Uterus (tissue), 4 donors: ENCODE data around the gene TARS3. TPM values are rescaled to one million over a fixed set of nuclear protein-coding genes. Genes with fewer than 3 reads are reported as not detected.

Experiments used
- DNase-seq, 2 donors: peaks; one replicate each; pipeline ENCODE4 v3.0.0-alpha.2; 2019 to 2020
- H3K27ac ChIP-seq, 2 donors: fragments of 200-600 bp; sonication (generic); 1 replicate in 1 of 2; 2 replicates in 1 of 2; pipeline ENCODE4 v1.5.1; 2016 to 2018
- H3K27me3 ChIP-seq, 2 donors: fragments of 200-600 bp; sonication (generic); one replicate each; pipeline ENCODE4 v1.5.1; 2018 to 2019; ENCODE audit warnings: control low read depth in 1 of 2
- H3K36me3 ChIP-seq, 2 donors: fragments of 200-600 bp; sonication (generic); one replicate each; pipeline ENCODE4 v1.5.1; 2019; ENCODE audit warnings: control low read depth in 1 of 2
- H3K4me1 ChIP-seq, 2 donors: fragments of 200-600 bp; sonication (generic); one replicate each; pipeline ENCODE4 v1.5.1; 2018 to 2019; ENCODE audit warnings: control low read depth in 1 of 2
- H3K4me3 ChIP-seq, 2 donors: fragments of 200-600 bp; sonication (generic); 1 replicate in 1 of 2; 2 replicates in 1 of 2; pipeline ENCODE4 v1.5.1; 2018 to 2019; ENCODE audit warnings: mild to moderate bottlenecking in 1 of 2
- H3K9me3 ChIP-seq, 2 donors: fragments of 200-600 bp; sonication (generic); one replicate each; pipeline ENCODE4 v1.5.1; 2019; ENCODE audit warnings: control low read depth in 1 of 2
- POLR2A ChIP-seq, 2 donors: fragments of 450-650 bp; IDR thresholded peaks; one replicate each; pipeline ENCODE4 v1.6.1; 2016; ENCODE audit warnings: antibody characterized with exemption in 2 of 2, mild to moderate bottlenecking in 1 of 2, moderate library complexity in 1 of 2
- intact Hi-C: fragments of 100-400 bp; cut with DNase I; formaldehyde crosslinking; loops from one replicate; pipeline ENCODE4 v1.15.1; 2023; ENCODE audit warnings: low total_unique reads
- total RNA-seq, 4 donors: library from RNA; depleted of rRNA in 3 of 4; stranded (reverse); fragments of >200 nt in 3 of 4; gene quantifications; one replicate each; pipeline versions ENCODE4 v1.1.0 to v1.2.4, GENCODE V29; 2014 to 2023
- TF ChIP-seq, protein P1 (sequence below), 4 experiments: fragments of 200-600 bp in 2 of 4; fragments of 450-650 bp in 2 of 4; sonication (generic) in 2 of 4; IDR thresholded peaks; one replicate each; pipeline ENCODE4 v1.5.1; 2016 to 2019; ENCODE audit warnings: antibody characterized with exemption in 4 of 4, mild to moderate bottlenecking in 2 of 4, moderate library complexity in 1 of 4
- donor health status: DM: yes; HTN: yes; CAD: no.

TARS3 gene
- total RNA-seq, 4 donors from 2014 or later, result 3.3 to 24.8 (median 17.7) TPM

DNA sequence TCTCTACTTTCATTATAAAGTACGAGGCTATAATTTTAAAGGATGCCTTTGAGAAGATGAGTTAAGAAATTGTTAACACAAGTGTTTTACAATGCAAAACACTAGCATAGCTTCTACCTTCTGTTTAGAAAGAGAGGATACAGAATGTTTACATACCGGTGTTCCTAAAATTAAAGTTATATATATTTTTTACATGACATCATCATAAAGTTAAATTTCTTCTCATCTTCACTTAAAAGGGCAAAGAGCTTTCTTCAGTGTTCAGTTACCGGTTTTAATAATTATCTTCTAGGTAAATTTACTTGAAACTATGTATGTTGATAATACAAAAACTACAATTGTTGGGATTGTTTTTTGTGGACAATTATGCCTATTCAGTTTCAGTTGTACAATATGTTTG lies 39.4 kb downstream of the TARS3 start:
- H3K4me3 ChIP-seq, result no peak overlapping the region
- no peak overlapping the region for H3K27ac ChIP-seq
- no peaks in the 10 kb centered on the region for H3K27me3 ChIP-seq
- TF ChIP-seq POLR2A (IDR thresholded peaks at IDR 0.05), result no peak
- TF ChIP-seq, protein P1, sequence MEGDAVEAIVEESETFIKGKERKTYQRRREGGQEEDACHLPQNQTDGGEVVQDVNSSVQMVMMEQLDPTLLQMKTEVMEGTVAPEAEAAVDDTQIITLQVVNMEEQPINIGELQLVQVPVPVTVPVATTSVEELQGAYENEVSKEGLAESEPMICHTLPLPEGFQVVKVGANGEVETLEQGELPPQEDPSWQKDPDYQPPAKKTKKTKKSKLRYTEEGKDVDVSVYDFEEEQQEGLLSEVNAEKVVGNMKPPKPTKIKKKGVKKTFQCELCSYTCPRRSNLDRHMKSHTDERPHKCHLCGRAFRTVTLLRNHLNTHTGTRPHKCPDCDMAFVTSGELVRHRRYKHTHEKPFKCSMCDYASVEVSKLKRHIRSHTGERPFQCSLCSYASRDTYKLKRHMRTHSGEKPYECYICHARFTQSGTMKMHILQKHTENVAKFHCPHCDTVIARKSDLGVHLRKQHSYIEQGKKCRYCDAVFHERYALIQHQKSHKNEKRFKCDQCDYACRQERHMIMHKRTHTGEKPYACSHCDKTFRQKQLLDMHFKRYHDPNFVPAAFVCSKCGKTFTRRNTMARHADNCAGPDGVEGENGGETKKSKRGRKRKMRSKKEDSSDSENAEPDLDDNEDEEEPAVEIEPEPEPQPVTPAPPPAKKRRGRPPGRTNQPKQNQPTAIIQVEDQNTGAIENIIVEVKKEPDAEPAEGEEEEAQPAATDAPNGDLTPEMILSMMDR (IDR thresholded peaks at IDR 0.05), result no peak
- no peaks in the 10 kb centered on the region for H3K9me3 ChIP-seq
- no peaks in the 10 kb centered on the region for H3K4me1 ChIP-seq
- H3K36me3 ChIP-seq, result no peaks in the 10 kb centered on the region
- no peak for DNase-seq
- intact Hi-C loops, result no loop called here

DNA sequence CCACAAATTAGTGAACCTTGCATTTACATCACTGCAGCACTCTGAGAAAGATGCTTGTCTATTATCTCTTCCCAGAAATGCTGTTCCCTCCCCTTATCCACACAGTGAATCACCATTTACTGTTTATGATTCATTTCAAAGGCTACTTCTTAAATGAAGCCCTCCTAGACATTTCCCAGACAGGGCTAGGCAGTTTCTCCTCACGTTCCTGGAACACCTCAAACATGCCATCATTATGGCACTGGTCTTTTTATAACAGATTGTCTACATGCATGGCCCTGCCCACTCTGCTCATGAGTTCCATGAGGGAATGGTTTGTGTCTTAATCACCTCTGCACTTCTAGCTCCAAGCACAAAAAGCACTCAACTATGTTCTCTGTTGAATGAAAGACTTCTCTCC lies 39.9 kb downstream of the TARS3 start:
- no peak for TF ChIP-seq POLR2A (IDR thresholded peaks at IDR 0.05)
- TF ChIP-seq, protein P1 (IDR thresholded peaks at IDR 0.05), result no peak
- no peak for DNase-seq
- no peaks in the 10 kb centered on the region for H3K27me3 ChIP-seq
- intact Hi-C loops, result no loop called here
- H3K36me3 ChIP-seq, result no peaks in the 10 kb centered on the region
- no peak overlapping the region for H3K4me3 ChIP-seq
- no peaks in the 10 kb centered on the region for H3K4me1 ChIP-seq
- H3K27ac ChIP-seq, result no peak overlapping the region
- H3K9me3 ChIP-seq, result no peaks in the 10 kb centered on the region

DNA sequence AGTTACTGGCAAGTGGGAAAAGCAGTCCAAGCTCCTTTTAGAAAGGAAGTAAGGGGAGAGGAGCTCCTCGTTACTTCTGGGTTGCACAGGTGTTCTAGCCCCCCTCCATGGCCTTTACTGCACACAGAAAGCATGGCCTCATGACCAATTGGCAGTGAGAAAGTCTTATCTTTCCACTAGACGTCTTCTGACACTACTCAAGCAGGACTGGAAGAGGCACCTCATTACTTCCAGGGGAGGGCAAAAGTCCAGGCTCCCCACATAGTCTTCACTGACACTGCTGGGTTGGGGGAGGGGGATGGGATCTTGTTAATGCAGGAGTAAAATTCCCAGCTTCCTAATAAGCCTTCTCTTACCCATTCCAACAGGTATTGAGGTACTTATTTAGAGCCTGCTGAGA lies 44.5 kb downstream of the TARS3 start:
- no peaks in the 10 kb centered on the region for H3K27me3 ChIP-seq
- intact Hi-C loops, result no loop called here
- H3K36me3 ChIP-seq, result no peaks in the 10 kb centered on the region

DNA sequence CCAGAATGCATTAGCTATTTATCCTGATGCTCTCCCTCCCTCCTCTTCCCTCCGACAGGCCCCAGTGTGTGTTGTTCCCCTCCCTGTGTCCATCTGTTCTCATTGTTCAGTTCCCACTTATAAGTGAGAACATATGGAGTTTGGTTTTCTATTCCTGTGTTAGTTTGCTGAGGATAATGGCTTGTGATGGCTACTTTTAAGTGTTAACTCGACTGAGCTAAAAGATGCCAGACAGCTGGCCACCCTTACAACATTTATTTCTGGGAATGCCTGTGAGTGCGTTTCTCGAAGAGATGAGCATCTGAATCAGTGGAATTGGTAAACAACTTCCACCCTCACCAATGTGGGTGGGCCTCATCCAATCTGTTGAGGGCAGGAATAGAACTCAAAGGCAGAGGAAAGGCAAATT lies 47.3 kb downstream of the TARS3 start:
- Histone ChIP-seq H3K27ac (no peak overlapping the region), H3K36me3 (no peaks in the 10 kb centered on the region)
- intact Hi-C loops, result no loop called here

More for the DNA sequence above, 44.5 kb downstream of the TARS3 start:
- no peaks in the 10 kb centered on the region for H3K9me3 ChIP-seq
- no peak for DNase-seq
- no peaks in the 10 kb centered on the region for H3K4me1 ChIP-seq
- H3K27ac ChIP-seq, result no peak overlapping the region
- no peak overlapping the region for H3K4me3 ChIP-seq
- TF ChIP-seq, protein P1 (IDR thresholded peaks at IDR 0.05), result no peak
- no peak for TF ChIP-seq POLR2A (IDR thresholded peaks at IDR 0.05)

DNA sequence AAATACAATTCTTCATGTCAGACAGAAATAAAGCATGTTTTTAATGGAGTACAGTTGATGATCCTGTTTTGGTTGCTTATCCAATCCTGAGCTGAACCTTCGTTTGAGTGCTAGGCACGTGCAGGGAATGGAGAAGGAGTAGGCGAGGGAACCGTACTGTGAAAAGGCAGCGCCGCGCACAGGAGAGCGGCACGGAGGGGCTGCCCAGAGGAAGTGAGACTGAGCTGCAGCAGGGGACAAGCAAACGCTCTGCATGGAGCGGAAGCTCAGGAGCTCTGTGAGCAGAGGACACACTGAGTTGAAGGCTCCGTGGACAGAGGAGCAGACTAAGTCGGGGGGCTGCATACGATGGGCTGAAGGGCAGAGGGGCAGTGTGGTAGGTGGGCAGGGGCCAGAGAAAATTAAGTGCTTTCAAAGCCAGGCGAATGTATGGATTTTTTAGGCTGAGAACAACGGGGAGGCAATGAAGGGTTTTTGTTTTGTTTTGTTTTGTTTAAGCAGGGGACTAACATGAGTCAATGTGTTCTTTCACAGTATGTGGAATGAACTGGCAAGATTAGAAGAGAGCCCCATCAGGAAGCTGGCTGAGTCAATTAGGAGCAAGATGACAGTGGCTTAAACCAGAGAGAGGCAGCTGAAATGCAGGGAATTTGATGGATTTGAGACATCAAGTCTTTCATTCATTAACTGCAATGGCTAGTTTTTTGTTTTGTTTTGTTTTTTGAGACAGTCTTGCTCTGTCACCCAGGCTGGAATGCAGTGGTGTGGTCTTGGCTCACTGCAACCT lies 48.3 kb downstream of the TARS3 start:
- Histone ChIP-seq H3K36me3 (no peaks in the 10 kb centered on the region), H3K4me1 (no peaks in the 10 kb centered on the region), H3K4me3 (no peak overlapping the region), H3K9me3 (no peaks in the 10 kb centered on the region), H3K27me3 (no peaks in the 10 kb centered on the region), H3K27ac (no peak overlapping the region)
- no peak for DNase-seq
- intact Hi-C loops, result no loop called here
- no peak for TF ChIP-seq POLR2A (IDR thresholded peaks at IDR 0.05)
- TF ChIP-seq, protein P1 (IDR thresholded peaks at IDR 0.05), result no peak

More for the DNA sequence above, 47.3 kb downstream of the TARS3 start:
- H3K9me3 ChIP-seq, result no peaks in the 10 kb centered on the region
- DNase-seq, result no peak
- no peak for TF ChIP-seq POLR2A (IDR thresholded peaks at IDR 0.05)
- TF ChIP-seq, protein P1 (IDR thresholded peaks at IDR 0.05), result no peak
- H3K27me3 ChIP-seq, result no peaks in the 10 kb centered on the region
- H3K4me1 ChIP-seq, result no peaks in the 10 kb centered on the region
- H3K4me3 ChIP-seq, result no peak overlapping the region
